Fibroblast of skin of left biceps (primary cell): ENCODE measurements around the gene C11orf21.

Experiments used
- DNase-seq, 2 experiments: peaks; one replicate each; pipeline ENCODE4 v3.0.0-alpha.2; 2013; ENCODE audit warnings: low read depth in 2 of 2

Gene C11orf21

DNA sequence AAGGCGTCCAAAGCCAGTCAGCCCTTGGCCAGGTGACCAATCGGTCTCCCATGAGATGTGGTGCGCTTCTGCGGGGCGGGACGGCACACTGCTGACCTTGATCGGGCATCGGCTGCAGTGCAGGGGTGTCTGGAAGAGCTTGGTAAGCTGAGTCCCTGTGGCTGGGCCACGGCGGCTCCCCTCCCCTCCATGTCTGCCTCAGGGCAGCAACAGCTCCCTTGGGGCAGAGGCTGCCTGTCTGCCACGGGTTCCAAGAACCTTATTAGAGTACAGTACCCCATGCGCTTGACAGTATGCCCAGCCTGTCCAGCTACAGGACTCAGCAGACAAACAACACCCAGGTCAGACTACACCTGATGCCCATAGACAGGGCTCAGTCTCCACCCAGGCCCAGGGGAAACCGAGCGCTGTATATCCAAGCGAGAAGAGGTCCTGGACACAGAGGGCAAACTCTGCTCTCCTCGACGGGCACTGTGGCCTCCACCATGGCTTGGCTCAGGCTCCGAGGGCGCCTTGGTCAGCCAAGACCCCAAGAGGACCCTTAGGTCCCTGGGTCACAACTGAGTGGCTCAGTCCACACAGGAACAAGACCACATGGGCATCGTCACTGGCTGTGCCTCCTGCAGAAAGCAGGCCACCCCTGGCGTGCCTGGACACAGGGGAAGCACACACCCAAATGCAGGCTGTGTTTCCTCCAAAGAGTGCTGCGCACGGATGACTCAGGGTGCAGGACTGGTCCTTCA is 19.0 kb upstream of the C11orf21 start:
- DNase-seq, result no peak

DNA sequence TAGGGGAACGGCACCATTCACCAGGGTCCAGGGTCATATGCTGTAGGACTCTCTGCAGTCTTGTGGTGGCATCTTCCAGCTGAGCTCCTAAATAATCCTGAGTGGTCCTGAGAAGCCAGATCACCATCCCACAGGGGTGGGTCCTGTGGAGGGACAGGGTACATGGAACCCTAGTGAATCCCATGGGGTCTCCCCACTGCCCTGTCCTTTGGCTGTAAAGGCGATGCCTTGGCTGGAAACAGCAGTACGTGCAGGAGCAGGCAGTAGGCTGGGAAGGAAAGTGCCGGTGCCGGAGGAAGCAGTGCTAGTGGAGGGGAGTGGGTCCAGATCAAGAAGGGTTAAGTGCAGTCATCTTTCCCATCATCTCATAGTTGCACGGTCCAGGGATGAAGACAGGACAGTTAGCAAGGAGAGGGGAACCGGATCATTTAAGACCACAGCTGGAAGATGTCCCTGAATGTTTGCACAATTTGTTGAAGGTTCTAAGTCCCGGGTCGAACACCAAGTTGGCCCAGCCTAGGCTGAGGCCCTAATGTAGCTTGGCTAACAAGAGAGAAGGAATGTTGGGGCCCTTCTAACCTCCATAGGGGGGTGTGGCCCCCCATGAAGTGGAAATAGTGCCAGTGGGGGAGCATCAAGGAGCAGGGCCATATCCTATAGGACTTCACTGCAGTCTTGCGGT is 18.2 kb upstream of the C11orf21 start:
- no peak for DNase-seq

DNA sequence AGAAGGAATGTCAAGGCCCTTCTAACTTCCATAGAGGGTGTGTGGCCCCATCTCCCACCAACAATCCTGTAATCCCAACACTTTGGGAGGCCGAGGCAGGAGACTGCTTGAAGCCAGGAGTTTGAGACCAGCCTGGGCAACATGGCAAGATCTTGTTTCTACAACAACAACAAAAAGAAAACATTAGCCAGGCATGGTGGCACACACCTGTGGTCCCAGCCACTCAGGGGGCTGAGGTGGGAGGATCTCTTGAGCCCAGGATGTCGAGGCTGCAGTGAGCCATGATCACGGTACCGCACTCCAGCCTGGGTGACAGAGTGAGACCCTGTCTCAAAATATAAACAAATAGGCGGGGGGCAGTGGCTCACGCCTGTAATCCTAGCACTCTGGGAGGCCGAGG is 17.0 kb upstream of the C11orf21 start:
- no peak for DNase-seq

DNA sequence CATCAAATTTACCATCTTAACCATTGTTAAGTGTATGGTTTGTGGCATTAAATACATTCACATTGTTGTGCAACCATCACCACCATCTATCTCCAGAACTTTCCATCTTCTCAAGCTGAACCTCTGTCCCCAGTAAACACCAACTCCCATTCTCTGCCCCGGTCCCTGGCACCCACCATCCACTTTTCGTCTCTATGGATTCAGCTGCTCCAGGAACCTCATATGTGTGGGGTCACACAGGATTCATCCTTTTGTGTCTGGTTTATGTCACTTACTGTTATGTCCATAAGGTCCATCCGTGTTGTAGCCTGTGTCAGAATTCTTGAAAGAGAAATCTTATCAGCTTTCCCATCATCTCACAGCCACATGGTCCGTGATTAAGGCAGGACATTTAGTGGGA is 16.4 kb upstream of the C11orf21 start:
- no peak for DNase-seq

DNA sequence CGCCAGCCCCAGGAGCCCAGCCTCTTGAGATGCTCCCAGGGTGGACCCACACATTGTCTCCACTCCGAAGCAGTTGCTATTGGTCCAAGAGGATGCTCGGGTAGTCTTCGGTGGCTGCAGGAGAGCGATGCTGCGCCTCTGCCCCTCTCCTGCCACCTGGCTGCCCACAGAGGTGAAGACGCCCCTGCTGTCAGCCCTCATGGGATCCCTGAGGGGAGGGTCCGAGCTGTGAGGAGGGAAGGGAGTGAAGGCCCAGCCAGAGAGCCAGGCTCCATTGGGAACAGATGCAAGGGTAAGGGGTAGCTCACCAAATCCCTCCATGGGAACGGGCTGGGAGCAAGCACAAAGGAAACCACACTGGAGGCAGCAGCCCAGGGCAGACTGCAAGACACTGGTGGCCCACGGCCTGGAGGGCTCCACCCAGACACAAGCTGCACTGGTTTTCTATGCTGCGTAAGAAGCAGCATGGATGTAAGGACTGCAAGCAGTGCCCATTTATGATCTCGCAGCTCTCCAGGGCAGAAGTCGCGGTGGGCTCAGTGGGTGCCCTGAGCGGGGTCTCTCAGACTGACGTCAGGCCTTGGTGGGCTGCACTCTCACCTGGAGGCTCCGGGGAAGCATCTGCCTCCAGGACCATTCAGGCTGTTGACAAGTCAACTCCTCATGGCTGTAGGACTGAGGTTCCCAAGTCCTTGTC is 15.8 kb upstream of the C11orf21 start:
- no peak for DNase-seq

DNA sequence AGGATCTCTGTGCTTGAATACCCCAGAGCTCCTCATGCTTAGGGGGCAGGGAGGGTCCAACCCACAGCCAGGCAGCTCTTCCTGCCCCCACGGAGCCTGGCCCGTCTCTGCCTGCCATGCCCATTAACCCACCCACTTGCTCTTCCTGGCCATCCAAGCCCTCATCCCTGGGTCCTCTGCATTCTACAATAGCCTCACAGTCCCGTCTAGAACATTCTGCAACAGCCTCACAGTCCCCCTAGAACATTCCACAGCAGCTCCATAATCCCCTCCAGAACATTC is 15.2 kb upstream of the C11orf21 start:
- DNase-seq, result no peak

DNA sequence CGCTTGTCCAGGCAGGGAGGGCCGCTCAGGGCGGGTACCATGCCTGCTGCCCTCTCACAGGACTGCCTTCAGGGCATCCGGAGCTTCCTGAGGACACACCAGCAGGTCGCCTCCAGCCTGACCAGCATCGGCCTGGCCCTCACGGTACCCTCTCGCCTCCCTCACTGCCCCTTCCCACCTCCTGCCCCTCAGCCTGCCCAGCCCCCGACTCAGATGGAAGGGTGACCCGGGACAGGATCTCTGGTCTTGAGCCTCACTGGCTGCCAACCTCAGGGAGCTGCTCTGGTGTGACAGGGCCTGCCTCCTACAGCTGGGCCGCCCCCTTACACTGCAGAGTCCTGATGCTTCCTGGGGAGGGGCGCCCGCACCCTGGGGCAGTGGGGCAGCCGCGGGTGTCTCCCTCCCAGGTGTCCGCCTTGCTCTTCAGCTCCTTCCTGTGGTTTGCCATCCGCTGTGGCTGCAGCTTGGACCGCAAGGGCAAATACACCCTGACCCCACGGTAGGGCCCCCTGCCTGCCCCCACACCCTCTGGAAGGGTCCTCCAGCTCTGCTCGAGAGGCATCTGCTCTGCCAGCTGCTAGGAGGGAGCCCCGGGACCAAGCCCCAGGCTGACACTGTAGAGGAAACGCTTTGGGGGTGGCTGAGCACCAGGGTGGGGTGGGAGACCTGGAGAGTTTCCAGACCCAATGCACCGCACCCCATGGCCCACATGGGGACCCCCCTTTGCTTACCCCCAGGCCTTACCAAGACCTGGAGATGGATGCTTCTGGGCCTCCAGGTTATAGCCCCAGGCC is 14.6 kb upstream of the C11orf21 start:
- DNase-seq, result no peak

DNA sequence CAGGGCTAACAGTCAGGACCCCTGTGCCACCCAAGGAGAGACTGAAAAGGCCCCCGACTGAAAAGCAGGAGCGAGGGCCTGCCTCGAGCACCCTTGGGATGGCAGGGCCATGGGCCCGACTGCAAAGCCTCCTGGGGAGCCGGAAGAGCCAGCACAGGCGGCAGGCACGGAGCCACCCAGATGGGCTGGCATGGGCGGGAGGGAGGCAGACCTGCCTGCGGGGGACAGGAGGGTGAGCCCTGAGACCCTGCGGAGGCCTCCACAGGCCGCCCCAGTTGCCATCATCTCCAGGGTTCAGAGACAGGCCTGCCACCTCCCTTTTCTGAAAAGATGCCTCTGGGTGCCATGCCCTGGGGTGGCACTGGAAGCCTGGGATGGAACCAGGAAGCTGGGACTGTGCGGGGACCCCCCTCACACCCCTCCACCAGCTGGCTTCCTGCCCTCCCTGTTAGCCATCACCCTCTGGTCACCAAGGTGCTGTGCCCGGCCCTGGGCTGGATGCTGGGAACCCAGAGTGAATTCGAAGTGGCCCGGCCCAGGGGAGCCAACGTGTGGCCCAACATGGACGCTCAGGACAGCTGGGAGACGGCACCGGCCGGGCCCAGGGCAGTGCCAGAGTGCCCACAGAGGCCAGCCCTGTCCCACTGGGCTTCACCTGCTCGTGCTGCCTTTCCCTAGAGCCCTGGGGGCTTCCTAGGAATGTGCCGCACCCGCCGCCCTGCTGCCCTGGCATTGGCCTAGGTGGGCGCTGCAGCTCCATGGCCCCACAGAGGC is 13.9 kb upstream of the C11orf21 start:
- no peak for DNase-seq

DNA sequence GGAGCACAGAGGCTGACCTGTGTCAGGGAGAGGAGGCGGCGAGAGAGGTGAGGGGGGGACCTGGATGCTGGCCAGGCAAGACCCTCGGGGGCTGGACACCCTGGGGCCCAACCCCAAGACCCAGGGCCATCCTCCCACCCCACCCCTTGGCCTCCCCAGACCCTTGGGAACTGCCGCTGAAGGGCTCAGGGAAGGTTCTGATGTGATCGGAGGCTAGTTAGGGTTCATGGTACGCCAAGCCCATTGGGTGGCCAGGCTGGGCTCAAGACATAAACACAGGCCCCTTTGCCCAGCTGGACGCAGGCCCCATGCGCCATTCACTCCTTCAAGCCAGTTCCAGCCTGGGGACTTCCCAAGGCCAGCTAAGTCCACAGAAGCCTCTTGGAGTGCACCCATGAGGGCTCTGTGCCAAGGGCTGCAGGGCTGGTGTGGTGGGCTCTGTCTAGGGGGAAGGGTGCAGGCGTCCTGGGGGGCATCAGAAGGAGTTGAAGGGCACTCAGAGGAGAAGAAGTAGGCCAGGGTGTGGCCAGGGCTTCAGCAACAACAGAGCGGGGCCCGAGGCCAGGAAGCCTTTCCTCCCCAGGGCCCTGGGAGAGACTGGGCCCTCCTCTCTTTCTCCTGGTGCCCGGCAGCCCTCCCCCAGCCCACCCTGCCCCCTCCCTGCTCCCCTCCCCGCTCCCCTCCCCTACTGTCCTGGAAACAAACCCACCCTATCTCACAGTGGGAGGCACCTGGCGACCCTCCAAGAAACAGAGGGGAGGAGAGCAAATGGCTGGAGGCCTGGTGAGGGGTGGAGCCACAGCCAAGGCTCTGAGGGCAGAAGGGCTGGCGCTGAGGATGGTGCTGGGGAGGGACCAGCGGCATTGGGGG is 13.0 kb upstream of the C11orf21 start:
- DNase-seq, result peak; percentile 76 to 78

DNA sequence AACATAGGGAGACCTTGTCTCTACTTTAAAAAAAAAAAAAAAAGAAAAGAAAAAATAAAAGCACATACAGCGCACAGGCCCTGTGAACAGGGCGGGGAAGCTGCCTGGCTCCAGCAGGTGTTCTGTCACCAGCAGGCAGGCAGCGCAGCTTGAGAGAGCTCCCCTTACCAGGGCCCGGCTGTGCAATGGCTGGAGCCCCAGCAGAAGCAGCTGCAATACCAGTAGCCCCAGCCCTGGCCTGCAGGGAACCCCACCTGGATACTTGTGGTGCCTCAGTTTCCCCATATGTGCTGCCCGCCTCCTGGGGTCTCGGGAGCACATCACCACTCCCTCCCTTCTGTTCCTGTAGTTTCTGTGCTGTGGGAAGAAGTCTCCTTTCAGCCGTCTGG is 12.4 kb upstream of the C11orf21 start:
- DNase-seq, result no peak

DNA sequence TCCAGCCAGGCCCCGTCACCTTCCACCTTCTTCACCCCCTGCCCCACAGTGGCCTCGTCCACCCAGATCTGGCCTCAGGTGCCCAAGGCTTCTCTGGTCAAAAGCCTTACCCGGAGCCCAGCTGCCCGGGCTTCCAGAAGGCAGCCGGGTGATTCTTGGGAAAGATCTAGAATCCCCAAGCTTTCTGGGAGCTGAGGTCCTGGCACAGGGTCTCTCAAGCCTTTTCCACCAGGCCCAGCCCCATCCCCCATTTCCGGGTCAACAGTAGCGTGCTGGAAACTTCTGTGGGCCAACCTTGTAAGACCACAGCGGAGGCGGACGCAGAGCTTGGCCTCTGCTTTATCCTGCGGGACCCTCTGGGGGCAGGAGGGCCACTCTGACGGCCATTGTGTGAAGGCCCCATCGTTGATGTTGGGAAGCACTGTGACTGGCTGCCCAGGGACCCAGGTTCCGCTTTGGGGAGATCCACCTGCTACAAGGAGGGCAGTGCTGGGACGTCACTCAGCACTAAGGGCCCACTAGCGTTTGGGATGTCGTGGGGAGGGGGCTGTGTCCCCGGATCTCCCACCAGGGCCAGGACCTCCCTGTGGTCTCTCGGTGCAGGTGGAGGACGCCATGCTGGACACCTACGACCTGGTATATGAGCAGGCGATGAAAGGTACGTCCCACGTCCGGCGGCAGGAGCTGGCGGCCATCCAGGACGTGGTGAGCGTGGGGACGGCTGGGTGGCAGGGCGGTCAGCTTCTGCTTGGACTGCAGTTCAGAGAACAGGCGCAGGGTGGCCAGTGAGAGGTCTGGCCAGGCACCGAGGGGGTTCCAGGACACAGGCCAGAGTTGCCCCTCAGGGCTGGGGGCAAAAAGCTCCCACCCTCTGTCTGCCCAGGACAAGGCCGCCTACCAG is 11.6 kb upstream of the C11orf21 start:
- no peak for DNase-seq

DNA sequence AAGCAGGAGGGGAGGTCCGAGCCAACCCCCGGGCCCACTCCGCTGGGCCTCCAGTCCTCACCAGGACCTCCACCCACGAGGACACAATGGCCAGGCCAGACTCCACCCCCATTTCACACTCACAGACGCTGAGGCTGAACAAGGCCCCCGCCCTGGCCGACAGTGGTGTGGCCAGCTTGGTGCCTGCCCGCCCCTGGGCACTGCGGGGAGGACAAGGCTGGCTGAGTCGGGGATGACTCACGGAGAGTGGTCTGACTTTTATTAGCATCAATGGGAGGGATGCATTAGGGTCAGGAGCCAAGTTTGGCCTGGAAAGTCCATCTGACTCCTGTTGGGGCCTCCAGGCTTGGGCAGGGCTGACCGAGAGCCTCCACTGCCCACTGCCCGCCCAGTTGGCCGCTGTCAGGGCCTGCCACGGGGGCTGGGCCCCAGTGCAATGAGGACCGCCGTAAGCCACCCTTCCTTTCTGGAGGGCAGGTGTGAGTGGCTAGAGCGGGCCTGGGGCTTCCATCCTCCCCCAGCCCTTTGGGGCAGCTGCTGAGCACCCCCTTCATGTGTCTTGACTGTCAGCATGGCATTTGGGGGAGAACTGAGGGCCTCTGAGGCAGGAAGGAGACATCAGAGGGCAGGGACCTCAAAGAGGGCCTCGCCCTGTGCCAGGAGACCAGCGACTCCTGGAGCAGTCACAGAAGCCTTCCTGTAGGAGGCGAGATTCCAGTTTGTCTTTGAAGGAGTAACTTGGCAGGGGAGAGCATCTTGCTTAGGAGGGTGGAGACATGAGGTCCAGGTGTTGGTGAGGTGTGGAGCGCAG is 10.7 kb upstream of the C11orf21 start:
- no peak for DNase-seq

DNA sequence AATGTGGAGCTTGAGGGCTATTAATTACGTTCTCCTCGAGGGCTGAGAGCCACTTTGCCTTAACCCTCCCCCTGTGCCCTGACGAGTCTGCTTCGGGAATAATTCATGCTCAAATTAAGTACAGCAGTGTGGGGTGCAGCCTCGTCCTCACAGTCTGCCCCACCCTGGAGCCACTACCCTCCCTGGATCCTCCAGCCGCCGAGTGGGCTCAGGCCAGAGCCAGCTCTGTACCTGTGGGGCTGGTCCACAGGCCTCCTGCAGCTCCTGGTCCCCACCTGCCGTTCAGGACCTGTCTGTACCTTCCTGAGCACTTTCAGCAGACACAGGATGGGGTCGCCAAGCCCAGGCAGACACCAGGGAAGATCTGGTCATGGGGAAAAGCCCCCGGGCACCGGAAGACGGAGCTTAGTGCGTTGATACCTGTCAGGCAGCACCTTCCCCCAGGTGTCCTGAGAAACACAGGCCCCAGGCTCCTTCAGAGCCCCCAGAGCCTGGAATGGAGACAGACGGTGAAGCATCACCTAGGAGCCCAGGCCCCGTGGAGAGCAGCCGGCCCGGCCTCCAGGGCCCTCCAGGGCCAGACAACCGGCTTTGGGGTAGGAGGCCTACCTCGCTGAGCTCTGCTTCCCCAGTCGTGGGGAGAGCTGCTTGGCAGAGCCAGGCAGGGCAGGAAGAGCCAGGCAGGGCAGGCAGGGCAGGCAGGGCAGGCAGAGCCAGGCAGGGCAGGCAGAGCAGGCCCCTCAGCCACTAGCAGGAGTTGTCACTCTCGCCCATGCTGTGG is 9.8 kb upstream of the C11orf21 start:
- DNase-seq, result no peak

DNA sequence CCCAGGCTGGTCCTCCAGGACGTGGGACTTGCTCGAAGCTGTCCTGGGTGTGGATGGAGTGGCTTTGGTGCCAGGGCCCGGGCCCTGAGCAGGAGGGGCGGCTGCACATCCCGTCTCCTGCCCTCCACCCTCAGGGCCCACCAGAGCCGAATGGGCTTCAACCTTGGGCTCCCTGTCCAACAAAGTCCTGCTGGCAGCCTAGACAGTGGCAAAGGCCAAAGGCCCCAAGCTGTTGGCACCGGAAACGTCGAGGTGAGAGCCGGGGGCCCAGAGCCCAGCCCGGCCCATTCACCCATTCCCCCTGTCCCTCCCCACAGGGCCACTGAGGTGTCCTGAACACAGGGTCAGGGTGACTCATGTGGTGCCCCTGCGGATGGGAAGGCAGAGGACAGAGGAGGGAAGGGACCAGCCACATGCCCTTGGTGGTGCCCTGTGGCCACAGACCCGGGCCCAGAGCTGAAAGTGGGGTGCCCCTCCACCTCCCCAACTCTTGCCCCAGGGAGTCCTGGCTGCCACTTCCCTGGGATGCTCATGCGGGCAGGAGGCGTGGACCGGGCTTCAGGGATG is 9.2 kb upstream of the C11orf21 start:
- no peak for DNase-seq

DNA sequence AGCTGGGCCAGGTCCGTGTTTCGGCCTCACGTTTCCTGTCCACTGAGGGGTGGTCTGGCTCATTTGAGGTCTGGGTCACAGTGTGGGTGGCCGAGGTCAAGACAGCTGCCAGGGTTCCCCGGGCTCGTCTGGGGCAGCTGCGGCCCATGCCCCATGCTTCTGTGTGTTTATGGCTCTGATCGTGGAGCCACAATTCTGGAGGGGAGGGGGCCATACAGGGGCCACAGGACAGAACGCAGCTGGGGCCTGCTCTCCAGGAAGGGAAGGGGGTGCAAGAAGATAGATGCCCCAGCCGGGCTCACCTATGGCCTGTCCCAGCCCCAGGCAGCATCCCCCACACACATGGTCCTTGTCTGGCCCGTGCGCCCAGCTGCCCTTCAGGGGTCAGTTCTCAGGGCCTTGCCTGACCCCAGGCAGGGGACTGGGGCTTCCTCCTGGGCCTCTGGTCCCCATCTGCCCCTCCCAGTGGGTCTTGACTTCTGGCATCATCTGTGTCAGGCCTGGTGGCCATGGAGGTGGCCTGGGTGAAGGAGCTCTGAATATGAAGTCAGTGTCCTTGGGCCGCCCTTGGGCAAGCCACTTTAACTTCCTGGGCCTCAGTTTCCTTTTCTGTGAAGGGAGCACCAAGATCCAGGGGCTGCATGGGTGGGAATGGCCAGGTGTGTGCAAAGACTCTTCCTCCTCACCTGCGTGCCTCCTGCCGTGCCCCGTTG is 8.5 kb upstream of the C11orf21 start:
- DNase-seq, result no peak

DNA sequence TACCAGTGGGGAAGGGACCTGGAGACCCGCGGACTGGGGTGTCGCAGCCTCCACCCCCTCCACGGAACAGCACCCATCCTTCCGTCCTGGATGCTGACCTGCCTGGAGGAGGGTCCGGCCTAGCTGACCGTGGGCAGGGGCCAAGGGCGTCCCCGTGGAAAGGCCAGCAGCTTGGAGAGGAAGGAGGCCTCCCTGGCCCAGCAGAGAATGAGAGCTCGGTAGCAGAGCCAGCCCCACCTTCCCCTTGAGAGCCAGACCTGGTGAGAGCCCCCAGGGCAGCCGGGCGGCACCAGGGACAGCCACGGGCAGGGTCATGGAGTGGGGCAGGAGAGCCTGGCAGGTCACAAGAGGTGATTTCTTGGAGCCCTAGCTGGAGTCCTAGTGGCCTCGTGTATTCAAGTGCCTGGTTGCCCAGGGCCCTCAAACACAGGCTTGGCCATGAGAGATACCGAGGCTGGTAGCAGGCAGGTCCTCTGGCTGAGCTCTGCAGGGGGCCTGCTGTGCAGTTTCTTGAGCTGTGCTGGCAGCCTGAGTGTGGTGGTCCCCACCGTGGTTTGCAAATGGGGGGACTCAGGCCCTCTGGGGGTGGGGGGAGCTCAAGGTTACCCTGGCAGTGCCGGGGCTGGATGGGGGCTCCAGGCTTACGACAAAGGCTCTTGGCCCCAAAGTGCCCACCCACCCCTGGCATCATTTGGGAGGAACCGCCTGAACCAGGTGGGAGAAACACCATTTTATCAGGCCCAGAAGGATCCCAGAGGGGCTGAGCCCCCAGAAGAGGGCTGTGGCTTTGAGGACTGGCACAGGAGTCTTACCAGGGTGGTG is 7.7 kb upstream of the C11orf21 start:
- DNase-seq, result no peak
